ENCODE results near the gene EIF2B4. TPM values are rescaled to one million over a fixed set of nuclear protein-coding genes. Genes with fewer than 3 reads are reported as not detected.
"Not testable (repeated sequence)": the region's sequence is repeated elsewhere in the genome, so short reads cannot be mapped to it uniquely, and the experiment has no call there.

EIF2B4 gene
- total RNA-seq, 4 donors from 2014 or later = 33.4 to 53.0 (median 42.5) TPM

GRCh38 chr2:27363933-27364332 lies 6.2 kb downstream of the EIF2B4 start:
- no peak for ATAC-seq (ENCODE audit: low FRiP score)
- TF ChIP-seq, protein P1, sequence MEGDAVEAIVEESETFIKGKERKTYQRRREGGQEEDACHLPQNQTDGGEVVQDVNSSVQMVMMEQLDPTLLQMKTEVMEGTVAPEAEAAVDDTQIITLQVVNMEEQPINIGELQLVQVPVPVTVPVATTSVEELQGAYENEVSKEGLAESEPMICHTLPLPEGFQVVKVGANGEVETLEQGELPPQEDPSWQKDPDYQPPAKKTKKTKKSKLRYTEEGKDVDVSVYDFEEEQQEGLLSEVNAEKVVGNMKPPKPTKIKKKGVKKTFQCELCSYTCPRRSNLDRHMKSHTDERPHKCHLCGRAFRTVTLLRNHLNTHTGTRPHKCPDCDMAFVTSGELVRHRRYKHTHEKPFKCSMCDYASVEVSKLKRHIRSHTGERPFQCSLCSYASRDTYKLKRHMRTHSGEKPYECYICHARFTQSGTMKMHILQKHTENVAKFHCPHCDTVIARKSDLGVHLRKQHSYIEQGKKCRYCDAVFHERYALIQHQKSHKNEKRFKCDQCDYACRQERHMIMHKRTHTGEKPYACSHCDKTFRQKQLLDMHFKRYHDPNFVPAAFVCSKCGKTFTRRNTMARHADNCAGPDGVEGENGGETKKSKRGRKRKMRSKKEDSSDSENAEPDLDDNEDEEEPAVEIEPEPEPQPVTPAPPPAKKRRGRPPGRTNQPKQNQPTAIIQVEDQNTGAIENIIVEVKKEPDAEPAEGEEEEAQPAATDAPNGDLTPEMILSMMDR (IDR thresholded peaks at IDR 0.05) = no peak
- no peak for DNase-seq (ENCODE audit: low spot score)

DNA sequence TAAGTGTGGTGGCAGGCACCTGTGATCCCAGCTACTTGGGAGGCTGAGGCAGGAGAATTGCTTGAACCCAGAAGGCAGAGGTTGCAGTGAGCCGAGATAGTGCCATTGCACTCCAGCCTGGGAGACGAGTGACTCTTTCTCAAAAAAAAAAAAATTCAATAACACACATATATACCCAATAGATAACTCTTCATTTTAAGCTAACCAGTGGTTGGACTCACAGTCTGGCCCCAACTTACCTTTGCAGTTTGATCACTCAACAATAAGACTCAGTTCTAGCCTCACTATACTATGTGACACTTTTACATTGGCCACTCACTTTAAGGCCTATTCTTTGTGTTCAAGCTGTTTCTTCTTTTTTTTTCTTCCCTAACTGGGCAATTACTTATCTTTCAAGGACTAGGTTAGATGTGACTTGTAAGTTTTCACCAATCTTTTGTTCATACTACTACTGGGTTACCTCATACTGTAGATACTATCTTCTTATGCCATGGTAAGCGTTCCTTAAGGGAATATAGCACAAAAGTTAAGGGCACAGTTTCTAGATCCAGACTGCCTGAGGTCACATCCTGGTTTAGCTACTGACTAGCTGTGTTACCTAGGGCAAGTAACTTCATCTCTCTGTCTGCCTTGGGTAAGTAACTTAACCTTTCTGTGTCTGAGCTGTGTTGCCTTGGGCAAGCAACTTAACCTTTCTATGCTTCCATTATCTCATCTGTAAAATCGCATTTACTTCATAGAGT lies 7.3 kb downstream of the EIF2B4 start:
- TF ChIP-seq, protein P1 (IDR thresholded peaks at IDR 0.05) = no peak

DNA sequence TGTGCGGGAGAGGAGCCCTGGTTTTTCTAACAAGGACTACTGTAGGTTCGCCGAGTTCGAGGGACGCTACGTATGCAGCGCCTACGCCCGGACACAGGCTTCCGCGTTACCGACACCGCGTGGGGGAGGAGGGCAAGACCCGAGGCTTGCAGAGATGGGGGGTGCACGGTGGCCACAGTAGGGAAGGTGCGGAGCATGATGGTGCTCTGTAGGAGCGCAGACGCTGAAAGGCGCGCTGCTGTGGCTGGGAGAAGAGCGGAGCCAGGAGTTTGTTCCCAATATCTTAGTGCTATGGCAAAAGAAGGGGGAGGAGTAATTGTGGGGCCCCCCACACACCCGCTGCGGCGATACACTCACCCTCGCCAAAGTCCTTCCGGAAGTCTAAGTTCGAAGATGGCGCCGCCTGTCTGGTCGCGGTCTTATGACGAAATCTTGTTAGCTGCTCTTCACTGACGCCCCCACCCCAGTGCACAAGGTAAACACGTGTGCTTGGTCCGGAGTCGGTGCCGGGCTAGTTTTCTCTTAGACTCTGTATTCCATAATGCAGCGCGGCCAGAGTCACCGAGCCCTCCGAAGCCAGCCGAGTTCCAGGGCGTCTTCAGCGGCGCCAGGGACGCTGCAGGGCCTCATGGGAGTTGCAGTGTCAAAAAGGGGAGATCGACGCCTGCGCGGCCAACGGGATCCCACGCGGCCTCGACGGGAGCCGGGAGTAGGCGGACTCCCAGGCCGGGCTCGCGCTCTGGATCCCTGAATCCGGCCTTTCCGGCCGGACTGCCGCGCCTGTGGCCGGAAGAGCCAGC lies 13.6 kb downstream of the EIF2B4 start, which contains the start of gene GTF3C2:
GTF3C2 (minus strand) TSS at position 383 of the 800 bp plus-strand sequence. CDS start 13,210 bp downstream, outside the sequence.
- peak; percentile 91 for DNase-seq (ENCODE audit: low spot score)
- peak; percentile 97 for ATAC-seq (ENCODE audit: low FRiP score)
- TF ChIP-seq, protein P1 (IDR thresholded peaks at IDR 0.05) = no peak

More for the DNA sequence above, 7.3 kb downstream of the EIF2B4 start:
- no peak for DNase-seq (ENCODE audit: low spot score)
- no peak for ATAC-seq (ENCODE audit: low FRiP score)

- ATAC-seq (ENCODE audit: low FRiP score) (peak; percentile 31), DNase-seq (ENCODE audit: low spot score) (no peak)
- TF ChIP-seq, protein P1 (IDR thresholded peaks at IDR 0.05) = no peak
Measured at GRCh38 chr2:27356056-27356381, 14.1 kb downstream of the EIF2B4 start.

GRCh38 chr2:27354597-27354927 lies 15.6 kb downstream of the EIF2B4 start:
- TF ChIP-seq, protein P1 (IDR thresholded peaks at IDR 0.05) = no peak

GRCh38 chr2:27353762-27354596 lies 16.2 kb downstream of the EIF2B4 start:
- ATAC-seq (ENCODE audit: low FRiP score) = no peak
- TF ChIP-seq, protein P1 (IDR thresholded peaks at IDR 0.05) = no peak
- DNase-seq (ENCODE audit: low spot score) = no peak

More at GRCh38 chr2:27354597-27354927, 15.6 kb downstream of the EIF2B4 start:
- DNase-seq (ENCODE audit: low spot score) (no peak), ATAC-seq (ENCODE audit: low FRiP score) (no peak)

GRCh38 chr2:27353386-27353761 lies 16.8 kb downstream of the EIF2B4 start:
- ATAC-seq (ENCODE audit: low FRiP score); DNase-seq (ENCODE audit: low spot score): not testable (repeated sequence)

Measured in omental fat pad (tissue), 4 donors.